Astrocyte (in vitro differentiated cells and primary cell): ENCODE data around the gene GLP2R. TPM values are rescaled to one million over a fixed set of nuclear protein-coding genes. Genes with fewer than 3 reads are reported as not detected.

Source experiments
- DNase-seq: peaks from one replicate; pipeline ENCODE4 v3.0.0-alpha.2; 2010; ENCODE audit warnings: low read depth
- FAIRE-seq: peaks from 2 replicates; lab custom pipeline; 2011; peaks lifted over from hg19 to GRCh38; lab: Jason Lieb, UNC
- H2AFZ ChIP-seq: 2 replicates; pipeline ENCODE4 v1.6.0; 2012; ENCODE audit warnings: low read depth, low read length, inconsistent platforms
- H3K27ac ChIP-seq: 2 replicates; pipeline ENCODE4 v1.5.1; 2011; ENCODE audit warnings: low read depth, low read length, inconsistent platforms
- H3K27me3 ChIP-seq: 2 replicates; pipeline ENCODE4 v1.6.0; 2011; ENCODE audit warnings: low read length, inconsistent platforms; ENCODE audit not compliant: insufficient read depth
- H3K36me3 ChIP-seq: 2 replicates; pipeline ENCODE4 v1.5.1; 2011; ENCODE audit warnings: low read length, inconsistent platforms; ENCODE audit not compliant: insufficient read depth
- H3K4me1 ChIP-seq: 2 replicates; pipeline ENCODE4 v1.5.1; 2011; ENCODE audit warnings: low read length, inconsistent platforms; ENCODE audit not compliant: insufficient read depth
- H3K4me2 ChIP-seq: 2 replicates; pipeline ENCODE4 v1.6.0; 2012; ENCODE audit warnings: low read length, inconsistent platforms
- H3K4me3 ChIP-seq: 2 replicates; pipeline ENCODE4 v1.5.1; 2011; ENCODE audit warnings: low read depth, mild to moderate bottlenecking, low read length, inconsistent platforms; ENCODE audit not compliant: insufficient read depth
- H3K79me2 ChIP-seq: 2 replicates; pipeline ENCODE4 v1.6.0; 2012; ENCODE audit warnings: mild to moderate bottlenecking, low read length, inconsistent platforms; ENCODE audit not compliant: insufficient read depth
- H3K9ac ChIP-seq: 2 replicates; pipeline ENCODE4 v1.6.0; 2012; ENCODE audit warnings: mild to moderate bottlenecking, low read length, inconsistent platforms
- H3K9me3 ChIP-seq: 2 replicates; pipeline ENCODE4 v1.5.1; 2012; ENCODE audit warnings: low read depth, mild to moderate bottlenecking, low read length, inconsistent platforms; ENCODE audit not compliant: insufficient read depth
- H4K20me1 ChIP-seq: 2 replicates; pipeline ENCODE4 v1.6.0; 2012; ENCODE audit warnings: low read length, inconsistent platforms; ENCODE audit not compliant: insufficient read depth
- H3K27ac Mint-ChIP-seq: one replicate; pipeline ENCODE4 v1.8.0; 2021; ENCODE audit warnings: mild to moderate bottlenecking, mixed read lengths; ENCODE audit not compliant: unreplicated experiment
- H3K27me3 Mint-ChIP-seq: one replicate; pipeline ENCODE4 v1.8.0; 2021; ENCODE audit warnings: low read depth, mixed read lengths; ENCODE audit not compliant: unreplicated experiment
- H3K36me3 Mint-ChIP-seq: one replicate; pipeline ENCODE4 v1.8.0; 2021; ENCODE audit warnings: low read depth, mixed read lengths; ENCODE audit not compliant: unreplicated experiment
- H3K4me1 Mint-ChIP-seq: one replicate; pipeline ENCODE4 v1.8.0; 2021; ENCODE audit warnings: low read depth, mixed read lengths; ENCODE audit not compliant: unreplicated experiment
- H3K4me3 Mint-ChIP-seq: one replicate; pipeline ENCODE4 v1.8.0; 2021; ENCODE audit warnings: mild to moderate bottlenecking, moderate library complexity, mixed read lengths; ENCODE audit not compliant: unreplicated experiment
- H3K9me3 Mint-ChIP-seq: one replicate; pipeline ENCODE4 v1.8.0; 2021; ENCODE audit warnings: mild to moderate bottlenecking, mixed read lengths; ENCODE audit not compliant: unreplicated experiment
- EZH2 ChIP-seq: IDR thresholded peaks from 2 replicates; pipeline ENCODE4 v1.6.1; 2012; ENCODE audit warnings: mild to moderate bottlenecking, low read length, inconsistent platforms; ENCODE audit not compliant: insufficient read depth
- total RNA-seq: library from RNA; stranded (reverse); gene quantifications from 2 replicates; pipeline ENCODE4 v1.2.1, GENCODE V29; 2021
- TF ChIP-seq, protein P1 (sequence below): IDR thresholded peaks from 2 replicates; pipeline ENCODE4 v1.5.1; 2011; ENCODE audit warnings: low read depth, mild to moderate bottlenecking, inconsistent platforms, low read length, moderate library complexity; ENCODE audit not compliant: insufficient read depth

The GLP2R gene
- total RNA-seq, 1 donor from 2014 or later = 0.41 TPM

DNA sequence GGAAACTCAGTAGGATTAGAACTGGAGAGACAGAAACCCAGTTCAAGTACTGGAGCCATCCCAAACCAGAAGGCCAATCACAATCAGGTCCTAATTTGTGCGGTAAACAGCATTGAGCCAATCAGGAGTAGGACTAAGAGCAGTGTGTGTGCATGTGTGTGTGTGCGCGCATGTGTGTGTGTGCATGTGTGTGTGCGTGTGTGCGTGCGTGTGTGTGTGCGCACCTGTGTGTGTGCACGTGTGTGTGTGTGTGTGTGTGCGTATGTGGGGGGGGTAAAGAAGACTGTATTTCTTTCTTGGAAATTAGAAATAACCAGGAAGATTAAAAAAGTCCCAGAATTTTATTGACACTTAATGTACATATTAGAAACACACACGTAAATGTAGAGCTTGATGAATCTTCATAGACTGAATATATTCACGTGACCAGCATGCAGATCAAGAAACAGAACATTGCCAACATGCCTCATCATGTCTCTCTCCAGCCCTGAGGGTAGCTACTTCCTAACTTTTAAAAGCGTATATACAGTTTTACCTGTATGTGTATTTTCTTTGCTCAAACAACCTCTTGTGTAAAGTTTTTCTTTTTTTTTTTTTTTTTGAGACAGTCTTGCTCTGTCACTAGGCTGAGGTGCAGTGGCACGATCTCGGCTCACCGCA is 33.4 kb upstream of the GLP2R start:
- H4K20me1 ChIP-seq = no peaks in the 10 kb centered on the region
- Mint-ChIP-seq H3K27me3 (peaks cover 29% of the 10 kb centered on the region), H3K9me3 (no peaks in the 10 kb centered on the region), H3K27ac (no peak overlapping the region), H3K36me3 (no peaks in the 10 kb centered on the region), H3K4me3 (no peak overlapping the region), H3K4me1 (no peaks in the 10 kb centered on the region)
- TF ChIP-seq, protein P1, sequence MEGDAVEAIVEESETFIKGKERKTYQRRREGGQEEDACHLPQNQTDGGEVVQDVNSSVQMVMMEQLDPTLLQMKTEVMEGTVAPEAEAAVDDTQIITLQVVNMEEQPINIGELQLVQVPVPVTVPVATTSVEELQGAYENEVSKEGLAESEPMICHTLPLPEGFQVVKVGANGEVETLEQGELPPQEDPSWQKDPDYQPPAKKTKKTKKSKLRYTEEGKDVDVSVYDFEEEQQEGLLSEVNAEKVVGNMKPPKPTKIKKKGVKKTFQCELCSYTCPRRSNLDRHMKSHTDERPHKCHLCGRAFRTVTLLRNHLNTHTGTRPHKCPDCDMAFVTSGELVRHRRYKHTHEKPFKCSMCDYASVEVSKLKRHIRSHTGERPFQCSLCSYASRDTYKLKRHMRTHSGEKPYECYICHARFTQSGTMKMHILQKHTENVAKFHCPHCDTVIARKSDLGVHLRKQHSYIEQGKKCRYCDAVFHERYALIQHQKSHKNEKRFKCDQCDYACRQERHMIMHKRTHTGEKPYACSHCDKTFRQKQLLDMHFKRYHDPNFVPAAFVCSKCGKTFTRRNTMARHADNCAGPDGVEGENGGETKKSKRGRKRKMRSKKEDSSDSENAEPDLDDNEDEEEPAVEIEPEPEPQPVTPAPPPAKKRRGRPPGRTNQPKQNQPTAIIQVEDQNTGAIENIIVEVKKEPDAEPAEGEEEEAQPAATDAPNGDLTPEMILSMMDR = no peak
- H3K4me2 ChIP-seq = no peak overlapping the region
- no peak overlapping the region for H3K9ac ChIP-seq
- no peaks in the 10 kb centered on the region for H3K9me3 ChIP-seq
- H2AFZ ChIP-seq = no peak overlapping the region
- H3K4me3 ChIP-seq = no peak overlapping the region
- no peak overlapping the region for H3K27ac ChIP-seq
- H3K79me2 ChIP-seq = no peaks in the 10 kb centered on the region
- DNase-seq (no peak), FAIRE-seq (no peak)
- H3K36me3 ChIP-seq = no peaks in the 10 kb centered on the region
- H3K27me3 ChIP-seq = peaks cover 2% of the 10 kb centered on the region
- H3K4me1 ChIP-seq = no peaks in the 10 kb centered on the region

DNA sequence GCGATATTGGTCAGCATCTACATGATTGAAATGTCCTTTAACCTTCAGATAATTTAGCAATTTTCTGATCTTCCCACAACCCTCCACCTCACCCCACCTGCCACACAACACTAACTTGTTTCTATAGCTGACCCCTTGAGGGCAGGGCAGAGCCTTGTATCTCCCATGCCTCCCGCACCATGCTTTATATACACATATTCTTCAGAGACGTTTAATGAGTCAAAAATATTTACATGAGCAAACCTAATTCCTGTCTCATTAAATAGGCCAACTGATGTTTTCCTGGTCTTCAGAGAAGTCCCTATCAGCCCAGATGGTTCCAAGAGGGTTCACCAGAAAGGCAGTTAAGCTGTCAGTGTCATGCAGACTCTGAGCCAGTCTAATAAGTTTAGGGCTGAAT is 27.7 kb upstream of the GLP2R start:
- H3K79me2 ChIP-seq = no peaks in the 10 kb centered on the region
- Mint-ChIP-seq H3K27me3 (peaks cover 12% of the 10 kb centered on the region), H3K4me1 (no peaks in the 10 kb centered on the region), H3K36me3 (no peaks in the 10 kb centered on the region), H3K4me3 (no peak overlapping the region), H3K27ac (no peak overlapping the region), H3K9me3 (no peaks in the 10 kb centered on the region)
- no peaks in the 10 kb centered on the region for H3K9me3 ChIP-seq
- H3K27me3 ChIP-seq = no peaks in the 10 kb centered on the region
- H3K9ac ChIP-seq = no peak overlapping the region
- no peak overlapping the region for H3K4me2 ChIP-seq
- H4K20me1 ChIP-seq = no peaks in the 10 kb centered on the region
- no peak overlapping the region for H2AFZ ChIP-seq
- H3K27ac ChIP-seq = no peak overlapping the region
- no peaks in the 10 kb centered on the region for H3K36me3 ChIP-seq
- TF ChIP-seq EZH2 = no peak
- TF ChIP-seq, protein P1 = no peak
- no peak overlapping the region for H3K4me3 ChIP-seq
- no peaks in the 10 kb centered on the region for H3K4me1 ChIP-seq
- no peak for FAIRE-seq
- no peak for DNase-seq

DNA sequence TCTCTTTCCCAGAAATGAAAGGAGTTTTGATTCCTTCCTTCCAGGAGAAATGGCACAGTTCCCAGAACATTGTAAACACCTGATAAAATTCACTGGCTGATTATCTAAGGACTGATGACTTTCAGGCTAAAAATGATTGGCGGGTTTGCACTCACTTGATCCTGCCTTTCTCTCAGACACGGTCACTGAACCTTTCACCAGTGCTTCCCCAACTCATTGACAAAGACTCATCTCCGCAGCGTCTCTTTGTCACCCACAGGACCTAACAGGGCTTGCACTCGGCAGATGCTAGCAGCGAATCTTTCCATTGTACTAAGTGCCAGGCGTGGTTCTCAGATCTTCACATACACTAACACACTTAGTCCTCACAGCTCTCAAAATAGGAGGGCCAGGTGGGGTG is 27.0 kb upstream of the GLP2R start:
- H3K9me3 ChIP-seq = no peaks in the 10 kb centered on the region
- FAIRE-seq (no peak), DNase-seq (no peak)
- Mint-ChIP-seq H3K27me3 (peaks cover 12% of the 10 kb centered on the region), H3K27ac (no peak overlapping the region), H3K9me3 (no peaks in the 10 kb centered on the region), H3K4me3 (no peak overlapping the region), H3K4me1 (no peaks in the 10 kb centered on the region), H3K36me3 (no peaks in the 10 kb centered on the region)
- no peaks in the 10 kb centered on the region for H3K79me2 ChIP-seq
- H3K36me3 ChIP-seq = no peaks in the 10 kb centered on the region
- H3K27ac ChIP-seq = no peak overlapping the region
- no peaks in the 10 kb centered on the region for H4K20me1 ChIP-seq
- no peaks in the 10 kb centered on the region for H3K4me1 ChIP-seq
- no peaks in the 10 kb centered on the region for H3K27me3 ChIP-seq
- H3K9ac ChIP-seq = no peak overlapping the region
- TF ChIP-seq EZH2 = no peak
- TF ChIP-seq, protein P1 = no peak
- H3K4me2 ChIP-seq = no peak overlapping the region
- no peak overlapping the region for H3K4me3 ChIP-seq
- no peak overlapping the region for H2AFZ ChIP-seq
